ENCODE results near the gene STOML2. TPM values are rescaled to one million over a fixed set of nuclear protein-coding genes. Genes with fewer than 3 reads are reported as not detected.

The STOML2 gene
- total and polyA plus RNA-seq, 2 donors from 2014 or later, result 81.9 to 150 TPM

GRCh38 chr9:35114840-35115628 lies 12.1 kb upstream of the STOML2 start:
- Histone ChIP-seq H3K4me3 (ENCODE audit: low read length in 3 of 3) (peak overlapping the region; percentile 90 to 97 (median 94)), H3K36me3 (ENCODE audit: control insufficient read depth in 2 of 3, insufficient read depth in 3 of 3, low read length in 3 of 3) (no peaks in the 10 kb centered on the region), H3K4me1 (ENCODE audit: control insufficient read depth in 2 of 3, insufficient read depth in 2 of 3, low read depth in 1 of 3, low read length in 3 of 3) (peaks cover 2 to 45% (median 32%) of the 10 kb centered on the region in 3 donors), H3K9ac (ENCODE audit: low read length in 3 of 3) (peak overlapping the region; percentile 76 to 82 (median 76)), H3K27ac (ENCODE audit: low read depth in 2 of 2, low read length in 2 of 2) (peak overlapping the region; percentile 92 to 93), H3K27me3 (ENCODE audit: control insufficient read depth, insufficient read depth, low read length) (no peaks in the 10 kb centered on the region), H3K9me3 (ENCODE audit: control insufficient read depth in 2 of 3, insufficient read depth in 1 of 3, low read length in 3 of 3) (no peaks in the 10 kb centered on the region)
- no peak for FAIRE-seq
- peak in 4 of 5 donors; percentile 27 to 88 (median 68) for DNase-seq
- intact Hi-C loops (cut with DNase I), result no loop called here
- TF ChIP-seq, protein P1, sequence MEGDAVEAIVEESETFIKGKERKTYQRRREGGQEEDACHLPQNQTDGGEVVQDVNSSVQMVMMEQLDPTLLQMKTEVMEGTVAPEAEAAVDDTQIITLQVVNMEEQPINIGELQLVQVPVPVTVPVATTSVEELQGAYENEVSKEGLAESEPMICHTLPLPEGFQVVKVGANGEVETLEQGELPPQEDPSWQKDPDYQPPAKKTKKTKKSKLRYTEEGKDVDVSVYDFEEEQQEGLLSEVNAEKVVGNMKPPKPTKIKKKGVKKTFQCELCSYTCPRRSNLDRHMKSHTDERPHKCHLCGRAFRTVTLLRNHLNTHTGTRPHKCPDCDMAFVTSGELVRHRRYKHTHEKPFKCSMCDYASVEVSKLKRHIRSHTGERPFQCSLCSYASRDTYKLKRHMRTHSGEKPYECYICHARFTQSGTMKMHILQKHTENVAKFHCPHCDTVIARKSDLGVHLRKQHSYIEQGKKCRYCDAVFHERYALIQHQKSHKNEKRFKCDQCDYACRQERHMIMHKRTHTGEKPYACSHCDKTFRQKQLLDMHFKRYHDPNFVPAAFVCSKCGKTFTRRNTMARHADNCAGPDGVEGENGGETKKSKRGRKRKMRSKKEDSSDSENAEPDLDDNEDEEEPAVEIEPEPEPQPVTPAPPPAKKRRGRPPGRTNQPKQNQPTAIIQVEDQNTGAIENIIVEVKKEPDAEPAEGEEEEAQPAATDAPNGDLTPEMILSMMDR (IDR thresholded peaks at IDR 0.05; ENCODE audit: borderline replicate concordance, extremely low read depth, insufficient read depth), result no peak

DNA sequence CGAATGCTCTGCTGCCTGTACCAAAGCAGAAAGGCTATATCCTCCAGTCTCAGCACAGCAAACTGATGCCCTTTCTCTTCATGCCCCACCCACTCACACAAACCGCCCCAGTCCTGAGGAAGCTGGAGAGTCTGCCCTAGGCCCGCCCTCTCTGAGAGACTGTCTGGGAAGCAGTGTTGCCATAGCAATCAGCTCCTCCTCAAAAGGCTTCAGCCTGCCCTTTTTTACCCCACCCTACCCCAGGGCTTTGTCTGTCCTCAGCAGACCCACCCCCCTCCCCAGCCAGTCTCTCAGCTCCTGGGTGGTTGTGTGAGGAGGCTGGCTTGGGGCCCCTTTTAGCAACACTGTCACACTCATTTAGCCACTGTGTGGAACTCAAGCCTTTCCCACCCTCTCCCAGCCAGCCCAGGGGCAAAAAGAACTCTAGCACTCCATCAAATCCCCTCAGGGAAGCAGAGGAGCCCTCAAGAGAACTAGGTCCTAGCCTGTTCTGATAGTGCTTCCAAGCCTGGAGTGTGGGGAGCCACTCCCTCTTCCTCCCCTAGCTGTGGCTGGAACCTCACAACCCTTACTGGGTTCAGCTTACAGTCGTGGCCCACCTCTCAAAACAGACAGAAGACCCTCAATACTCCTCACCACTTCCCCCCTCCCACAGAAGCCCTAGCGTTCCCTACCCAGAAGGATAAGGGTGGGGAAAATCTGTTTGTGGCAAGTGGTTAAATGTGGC lies 11.3 kb upstream of the STOML2 start:
- FAIRE-seq, result no peak
- Histone ChIP-seq H3K4me1 (ENCODE audit: control insufficient read depth in 2 of 3, insufficient read depth in 2 of 3, low read depth in 1 of 3, low read length in 3 of 3) (peaks cover 2 to 47% (median 35%) of the 10 kb centered on the region in 3 donors), H3K9ac (ENCODE audit: low read length in 3 of 3) (peak overlapping the region in 2 of 3 donors; percentile 76 to 82), H3K27ac (ENCODE audit: low read depth in 2 of 2, low read length in 2 of 2) (peak overlapping the region; percentile 92 to 93), H3K9me3 (ENCODE audit: control insufficient read depth in 2 of 3, insufficient read depth in 1 of 3, low read length in 3 of 3) (no peaks in the 10 kb centered on the region), H3K36me3 (ENCODE audit: control insufficient read depth in 2 of 3, insufficient read depth in 3 of 3, low read length in 3 of 3) (no peaks in the 10 kb centered on the region), H3K27me3 (ENCODE audit: control insufficient read depth, insufficient read depth, low read length) (no peaks in the 10 kb centered on the region), H3K4me3 (ENCODE audit: low read length in 3 of 3) (peak overlapping the region in 2 of 3 donors; percentile 94 to 97)
- TF ChIP-seq, protein P1 (IDR thresholded peaks at IDR 0.05; ENCODE audit: borderline replicate concordance, extremely low read depth, insufficient read depth), result no peak
- intact Hi-C loops (cut with DNase I), result no loop called here
- peak; percentile 88 to 96 (median 90) for DNase-seq

DNA sequence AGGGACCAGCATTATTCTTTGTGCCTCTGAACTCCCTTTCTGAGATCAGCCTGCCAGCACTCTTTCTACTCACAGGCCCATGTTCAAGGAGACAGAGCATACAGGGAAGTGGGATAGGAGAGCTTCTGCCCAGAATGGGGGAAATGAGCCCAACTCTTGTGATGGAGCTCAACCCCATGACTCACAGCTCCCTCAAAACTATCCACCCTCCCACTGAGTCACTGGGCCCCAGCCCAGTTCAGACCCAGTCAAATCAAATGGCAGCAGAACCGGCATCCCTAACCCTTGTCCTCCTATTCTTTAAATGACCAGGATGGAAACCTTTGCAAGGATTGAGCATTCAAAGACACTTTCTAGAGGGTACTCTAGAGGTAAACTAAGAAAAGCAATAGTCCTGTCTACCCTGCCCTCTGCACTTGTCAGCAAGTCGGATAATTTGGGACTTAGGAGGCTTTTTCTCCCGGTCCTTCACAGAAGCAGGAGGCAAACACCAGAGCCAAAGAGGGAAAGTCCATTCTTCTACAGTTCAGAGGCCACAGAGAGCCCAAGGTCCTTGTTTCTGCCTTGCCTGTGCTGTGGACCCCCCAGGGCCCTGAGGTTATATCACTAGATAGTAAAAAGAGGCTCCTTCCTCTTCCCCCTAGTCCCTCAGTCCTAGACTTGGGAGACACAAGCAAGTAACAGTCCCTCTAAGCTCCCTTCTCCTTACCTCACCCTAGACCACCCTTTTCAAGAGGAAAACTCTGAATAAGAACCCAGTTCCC lies 9.5 kb upstream of the STOML2 start:
- Histone ChIP-seq H3K9ac (ENCODE audit: low read length in 3 of 3) (peak overlapping the region in 1 of 3 donors; percentile 21), H3K36me3 (ENCODE audit: control insufficient read depth in 2 of 3, insufficient read depth in 3 of 3, low read length in 3 of 3) (peaks cover 0 to 9% (median 4%) of the 10 kb centered on the region in 3 donors), H3K4me1 (ENCODE audit: control insufficient read depth in 2 of 3, insufficient read depth in 2 of 3, low read depth in 1 of 3, low read length in 3 of 3) (peaks cover 2 to 47% (median 35%) of the 10 kb centered on the region in 3 donors), H3K27me3 (ENCODE audit: control insufficient read depth, insufficient read depth, low read length) (no peaks in the 10 kb centered on the region), H3K27ac (ENCODE audit: low read depth in 2 of 2, low read length in 2 of 2) (peak overlapping the region; percentile 60 to 68), H3K4me3 (ENCODE audit: low read length in 3 of 3) (peak overlapping the region in 1 of 3 donors; percentile 26), H3K9me3 (ENCODE audit: control insufficient read depth in 2 of 3, insufficient read depth in 1 of 3, low read length in 3 of 3) (no peaks in the 10 kb centered on the region)
- no peak for FAIRE-seq
- intact Hi-C loops (cut with DNase I), result no loop called here
- TF ChIP-seq, protein P1 (IDR thresholded peaks at IDR 0.05; ENCODE audit: borderline replicate concordance, extremely low read depth, insufficient read depth), result no peak
- no peak for DNase-seq
